Stimulated activated CD4-positive, alpha-beta T cell treated with anti-CD3 and anti-CD28 coated beads, Interleukin-4, amount 100 ng/mL, for 4 hours (primary cell): ENCODE results near the gene DOK6.

ENCODE experiments used
- DNase-seq, 2 experiments: peaks; one replicate each; pipeline ENCODE4 v3.0.0-alpha.2; 2020

DOK6 gene

DNA sequence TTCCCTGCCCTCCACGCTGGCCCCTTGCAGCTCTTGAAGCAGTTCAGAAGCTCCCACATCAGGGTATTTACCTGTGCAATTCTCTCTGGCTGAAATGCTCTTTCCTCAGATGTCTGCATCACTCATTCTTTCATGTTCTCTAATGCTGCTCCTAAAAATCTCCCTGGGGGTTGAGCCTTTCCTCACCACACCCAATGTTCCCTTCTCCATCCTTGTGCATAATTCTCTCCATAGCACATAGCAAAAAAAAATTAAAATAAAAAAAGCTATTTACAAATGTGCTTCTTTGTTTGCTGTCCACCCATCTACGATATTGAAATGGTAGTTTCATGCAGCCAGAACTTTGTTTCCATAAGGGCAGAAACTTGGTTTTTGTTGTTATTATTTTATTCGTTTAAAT, 155.5 kb downstream of the DOK6 start:
- DNase-seq: no peak

DNA sequence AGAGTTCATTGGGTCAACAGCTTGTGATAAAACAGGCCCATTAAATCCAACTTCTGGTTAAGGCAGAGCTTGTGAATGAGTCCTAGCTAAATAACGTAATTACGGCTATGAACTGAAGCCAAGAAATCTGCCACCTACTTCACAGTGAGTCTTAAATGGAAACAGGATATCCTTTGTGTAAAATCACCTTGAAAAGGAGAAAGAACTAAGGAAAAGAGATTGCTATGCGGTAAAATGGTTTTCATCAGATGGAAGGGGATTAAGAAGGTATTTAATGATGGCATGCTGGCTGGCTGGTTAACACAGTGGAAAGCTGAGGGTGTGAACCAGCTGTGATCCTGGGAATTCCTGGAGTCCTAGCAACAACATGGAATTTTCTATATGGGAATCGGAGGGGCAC, 156.6 kb downstream of the DOK6 start:
- no peak for DNase-seq

DNA sequence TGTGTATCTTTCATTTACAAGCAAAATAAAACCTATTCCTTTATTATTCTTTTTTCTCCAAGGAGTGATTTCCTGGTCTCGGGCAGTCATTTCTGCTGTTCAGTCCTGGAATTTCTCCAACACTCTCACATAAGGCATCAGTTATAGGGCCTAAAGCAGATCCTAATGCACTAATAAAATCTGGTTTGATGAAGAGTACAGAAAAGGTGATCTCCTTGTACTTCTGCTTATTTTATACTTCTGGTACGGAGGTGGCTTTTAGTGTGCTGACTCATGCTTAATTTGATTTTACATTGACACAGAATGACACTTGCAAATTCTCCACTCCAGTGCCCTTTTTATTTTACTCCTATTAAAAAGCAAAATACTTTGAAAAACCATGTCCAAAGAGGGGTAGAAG, 157.4 kb downstream of the DOK6 start:
- DNase-seq: no peak

DNA sequence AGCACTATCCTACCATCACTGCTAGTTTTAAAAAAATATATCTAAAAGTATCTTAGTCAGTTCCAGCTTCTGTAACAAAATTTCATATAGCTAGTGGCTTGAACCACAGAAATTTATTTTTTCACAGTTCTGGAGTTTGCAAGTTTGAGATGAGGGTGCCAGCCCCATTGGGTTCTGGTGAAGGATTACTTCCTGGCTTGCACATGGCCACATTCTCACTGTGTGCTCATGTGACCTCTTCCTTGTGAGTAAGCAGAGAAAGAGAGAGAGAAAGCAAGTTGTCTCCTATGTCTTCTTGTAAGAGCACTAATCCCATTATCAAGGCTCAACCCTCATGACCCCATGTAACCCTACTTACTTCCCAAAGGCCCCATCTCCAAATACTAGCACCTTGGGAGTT, 158.9 kb downstream of the DOK6 start:
- DNase-seq: no peak

DNA sequence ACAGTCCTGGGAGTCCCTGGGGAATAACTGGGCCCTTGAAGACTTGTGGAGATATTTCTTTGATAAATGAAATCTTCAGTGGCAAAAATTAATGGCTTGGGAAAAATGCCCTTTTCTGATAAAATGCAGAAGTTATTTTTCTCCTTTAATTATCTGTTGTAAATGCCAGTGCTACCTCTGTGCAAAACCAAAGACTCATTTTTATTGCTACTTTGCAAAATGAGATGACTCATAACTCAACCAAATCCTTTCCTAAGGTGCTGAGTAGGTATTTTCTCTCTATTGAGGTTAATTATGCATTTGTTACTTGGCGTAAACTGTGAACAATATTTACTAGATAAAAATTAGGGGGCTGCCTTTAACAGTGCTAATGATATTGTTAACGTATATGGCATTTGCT, 163.9 kb downstream of the DOK6 start:
- DNase-seq: no peak

DNA sequence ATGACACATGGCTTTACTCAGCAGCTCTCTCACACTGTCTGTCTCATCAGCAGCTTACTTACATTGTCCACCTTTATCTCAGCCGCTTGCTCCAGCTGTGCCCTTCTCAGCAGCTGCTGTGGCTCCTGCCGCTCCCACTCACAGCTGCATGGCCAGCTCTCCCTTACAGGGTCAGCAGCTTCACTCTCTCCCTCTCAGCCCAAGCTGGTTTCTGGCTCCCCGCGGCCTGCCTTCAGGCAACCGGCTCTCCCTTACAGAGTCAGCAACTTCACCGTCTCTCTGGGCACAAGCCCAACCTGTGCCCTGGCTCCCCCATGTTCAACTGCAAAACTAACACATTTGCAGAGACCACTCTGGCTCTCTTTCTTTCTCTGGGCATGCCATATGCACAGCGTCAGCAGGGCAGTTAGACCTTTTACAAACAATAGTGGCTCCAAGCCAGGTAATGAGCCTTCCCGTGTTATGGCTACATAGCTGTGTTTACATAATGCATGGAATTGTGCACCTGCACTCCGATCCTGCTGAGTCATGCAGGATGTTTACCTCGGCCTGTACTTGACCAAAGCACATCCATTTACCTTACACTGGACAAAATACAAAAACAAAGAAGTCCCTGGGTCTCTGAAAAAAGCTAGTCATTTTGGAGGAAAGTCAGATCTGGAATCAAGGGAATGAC, 167.3 kb downstream of the DOK6 start:
- DNase-seq: no peak

DNA sequence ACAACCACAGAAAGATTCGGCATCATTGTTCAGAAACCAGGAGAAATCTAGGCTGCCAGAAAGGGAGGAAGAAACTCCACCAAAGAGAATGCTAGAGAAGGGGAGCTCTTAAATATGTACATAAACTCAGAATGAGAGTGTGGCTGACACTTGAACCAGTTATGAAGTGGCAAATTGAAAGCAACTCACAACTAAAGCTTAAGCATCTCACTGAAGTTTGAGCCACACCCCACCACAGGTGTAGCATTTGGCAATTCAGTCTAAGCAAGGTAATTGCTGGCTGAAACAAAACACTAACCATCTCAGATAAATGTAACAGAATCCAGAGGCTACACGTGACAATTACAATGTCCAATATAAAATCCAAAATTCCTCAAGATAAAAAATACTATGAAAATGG, 168.4 kb downstream of the DOK6 start:
- DNase-seq: no peak

DNA sequence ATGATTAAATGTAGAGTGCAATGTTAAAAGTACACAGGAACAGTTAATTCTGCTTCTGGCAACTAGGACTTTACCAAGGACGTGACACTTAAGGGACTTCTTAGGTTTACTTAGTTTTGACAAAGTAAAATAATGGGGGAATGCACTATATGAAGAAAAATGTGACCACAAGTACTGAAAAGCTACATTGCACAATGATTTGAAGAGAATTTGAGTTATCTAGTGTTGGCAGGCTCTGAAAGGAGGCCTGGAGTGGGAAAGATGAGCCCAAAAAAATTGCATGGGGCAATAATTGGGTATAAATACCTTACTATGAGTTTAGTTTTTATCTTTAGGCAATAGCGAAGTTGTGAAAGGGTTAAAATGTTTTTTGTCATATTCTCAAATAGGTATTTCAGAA, 173.7 kb downstream of the DOK6 start:
- no peak for DNase-seq

DNA sequence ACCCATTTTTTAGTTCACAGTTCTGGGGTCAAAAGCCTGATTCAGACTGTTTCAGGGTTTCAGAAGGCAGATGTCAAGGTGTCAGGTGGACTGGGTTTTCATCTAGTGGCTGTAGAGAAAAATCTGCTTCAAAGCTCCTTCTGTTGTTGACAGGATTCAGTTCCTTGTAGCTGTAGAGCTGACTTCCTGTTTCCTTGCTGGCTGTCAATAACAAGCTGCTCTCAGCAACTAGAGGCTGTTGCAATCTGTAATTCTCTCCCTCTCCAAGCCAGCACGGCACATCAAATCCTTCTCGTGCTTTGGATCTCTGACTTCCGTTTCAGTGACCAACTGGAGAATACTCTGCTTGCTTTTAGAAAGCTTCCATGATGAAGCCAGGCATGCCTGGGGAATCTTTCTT, 179.4 kb downstream of the DOK6 start:
- no peak for DNase-seq

DNA sequence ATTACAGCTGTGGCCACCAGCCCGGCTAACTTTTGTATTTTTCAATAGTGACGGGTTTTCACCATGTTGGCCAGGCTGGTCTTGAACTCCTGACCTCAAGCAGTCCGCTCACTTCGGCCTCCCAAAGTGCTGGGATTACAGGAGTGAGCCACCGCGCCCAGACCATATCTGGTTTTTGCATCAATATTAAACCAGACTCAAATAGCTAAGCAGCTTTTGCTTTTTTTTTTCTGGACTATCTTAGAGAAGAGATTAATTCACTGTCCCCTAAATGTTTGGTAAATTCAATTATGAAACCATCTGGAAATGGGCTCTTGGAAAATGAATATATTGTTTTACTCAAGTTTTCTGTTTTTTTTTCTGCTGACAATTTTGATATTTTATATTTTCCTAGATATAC, 183.7 kb downstream of the DOK6 start:
- DNase-seq: no peak

DNA sequence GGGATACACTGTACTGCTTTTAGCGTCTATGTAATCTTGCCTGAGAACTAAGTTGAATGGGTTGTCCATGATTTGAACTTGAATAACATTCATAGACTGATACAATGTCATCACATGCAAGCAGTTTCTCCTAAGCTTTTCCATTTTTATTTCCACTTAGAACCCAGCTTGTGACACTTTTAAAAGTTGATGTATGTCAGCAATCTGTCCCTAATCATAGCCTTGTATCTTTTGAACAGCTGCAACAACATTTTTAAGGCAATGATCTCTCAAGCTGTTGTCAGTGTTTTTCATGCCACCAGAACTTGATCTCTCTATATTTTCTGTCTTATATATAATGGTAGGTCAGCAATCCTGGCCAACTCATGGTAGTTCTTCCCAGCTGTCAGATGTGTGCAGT, 185.0 kb downstream of the DOK6 start:
- DNase-seq: no peak

DNA sequence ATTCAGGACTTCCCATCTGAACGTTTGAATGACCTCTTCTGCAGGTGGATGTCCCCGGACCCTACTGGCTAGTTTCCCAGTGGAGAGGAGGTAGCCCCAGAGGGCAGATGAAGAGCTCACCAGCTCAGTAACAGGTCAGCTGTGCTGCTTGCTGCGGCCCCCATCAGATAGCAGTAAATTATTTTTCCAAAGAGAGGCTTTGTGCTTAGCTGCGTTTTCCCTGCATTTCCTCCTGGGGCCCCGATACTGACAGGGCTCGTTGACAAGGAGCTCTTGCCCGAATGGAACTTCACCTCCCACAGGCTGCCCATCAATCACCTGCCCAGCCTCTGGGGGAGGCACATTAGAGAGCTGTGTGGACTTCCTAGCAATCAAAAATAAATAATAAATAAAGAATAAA, 185.8 kb downstream of the DOK6 start:
- no peak for DNase-seq

DNA sequence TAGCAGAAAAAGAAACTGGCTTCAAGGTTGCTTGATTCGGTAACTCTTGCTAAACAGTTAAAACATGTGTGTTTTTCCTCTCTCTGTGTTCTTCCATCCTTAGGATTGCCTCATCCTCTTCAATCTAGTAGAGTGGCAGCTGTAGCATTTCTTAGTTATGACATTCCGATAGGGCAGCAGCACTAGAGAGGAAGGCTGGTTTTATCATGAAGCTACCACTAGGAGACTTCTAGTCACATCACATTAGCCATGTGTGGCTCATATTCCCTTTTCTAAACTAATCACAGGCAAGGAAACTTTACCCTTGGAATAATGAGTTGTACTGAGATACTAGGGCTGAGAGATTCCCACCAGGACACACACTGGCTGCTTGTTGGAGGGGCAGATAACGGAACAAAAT, 187.6 kb downstream of the DOK6 start:
- no peak for DNase-seq

DNA sequence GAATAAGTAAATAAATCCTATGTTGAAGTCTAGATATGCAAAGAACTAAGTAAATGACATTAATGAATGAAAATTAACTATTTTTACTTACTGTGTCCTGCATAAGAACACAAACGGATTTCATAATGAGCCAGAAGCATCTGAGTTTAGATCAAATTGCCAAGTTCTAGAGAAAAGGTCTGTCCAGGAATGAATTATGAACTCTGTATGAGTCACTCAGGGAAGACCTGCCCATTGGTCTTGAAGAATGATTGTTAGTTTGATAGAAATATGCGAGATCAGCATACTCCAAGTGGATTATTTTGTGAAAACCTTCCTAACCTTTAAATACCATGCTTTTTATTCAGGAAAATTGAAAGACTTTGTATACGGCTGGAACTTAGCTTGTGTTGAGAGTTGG, 189.5 kb downstream of the DOK6 start:
- no peak for DNase-seq

DNA sequence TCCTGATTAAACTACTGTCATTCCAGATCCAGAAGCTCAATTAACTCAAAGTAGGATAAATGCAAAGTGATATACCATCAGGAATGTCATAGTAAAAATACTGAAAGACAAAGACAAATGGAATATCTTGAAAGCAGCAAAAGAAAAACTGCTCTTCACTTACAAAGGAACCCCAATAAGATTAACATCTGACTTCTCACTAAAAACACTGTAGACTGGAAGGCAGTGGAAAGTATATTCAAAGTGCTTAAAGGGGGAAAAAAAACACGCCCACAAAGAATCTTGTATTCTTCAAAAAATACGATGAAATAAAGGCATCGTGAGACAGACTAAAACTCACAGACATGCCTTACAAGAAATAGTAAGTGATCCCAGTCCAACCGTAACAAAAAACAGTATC, 195.7 kb downstream of the DOK6 start:
- DNase-seq: no peak

DNA sequence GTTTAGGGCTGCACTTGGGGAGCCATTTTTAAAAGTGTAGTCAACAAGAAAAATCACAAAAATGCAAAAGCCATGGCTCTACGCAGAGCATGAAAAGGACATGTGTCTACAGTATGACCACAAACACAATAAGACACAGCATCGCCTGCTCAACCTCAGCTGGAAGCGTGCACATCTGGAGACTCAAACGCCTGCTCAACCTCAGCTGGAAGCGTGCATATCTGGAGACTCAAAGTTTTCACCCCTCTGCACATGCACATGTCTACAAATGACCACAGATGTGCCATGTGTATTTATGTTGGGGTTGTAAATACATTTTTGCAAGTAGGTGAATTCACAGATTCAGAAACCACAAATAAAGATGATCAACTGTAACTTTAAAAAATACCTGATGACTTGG, 196.9 kb downstream of the DOK6 start:
- DNase-seq: no peak

DNA sequence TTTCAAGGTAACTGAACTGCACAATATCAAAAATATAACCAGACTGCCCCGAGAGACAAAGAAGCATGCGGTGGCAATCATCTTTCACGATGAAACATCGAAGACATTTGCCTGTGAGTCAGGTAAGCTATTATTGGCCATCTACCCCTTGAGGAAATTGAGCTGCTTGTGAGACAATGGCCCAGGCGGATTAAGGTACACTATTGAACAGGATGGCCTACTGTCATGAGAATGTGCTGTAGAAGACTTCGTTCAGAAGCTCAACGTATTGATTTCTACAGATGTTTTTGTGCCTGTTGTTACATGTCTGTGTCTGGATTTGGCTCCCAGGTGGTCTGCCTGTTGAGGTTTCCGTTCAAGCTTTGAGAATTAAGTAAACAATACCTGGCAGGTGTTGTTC, 198.7 kb downstream of the DOK6 start:
- DNase-seq: no peak

DNA sequence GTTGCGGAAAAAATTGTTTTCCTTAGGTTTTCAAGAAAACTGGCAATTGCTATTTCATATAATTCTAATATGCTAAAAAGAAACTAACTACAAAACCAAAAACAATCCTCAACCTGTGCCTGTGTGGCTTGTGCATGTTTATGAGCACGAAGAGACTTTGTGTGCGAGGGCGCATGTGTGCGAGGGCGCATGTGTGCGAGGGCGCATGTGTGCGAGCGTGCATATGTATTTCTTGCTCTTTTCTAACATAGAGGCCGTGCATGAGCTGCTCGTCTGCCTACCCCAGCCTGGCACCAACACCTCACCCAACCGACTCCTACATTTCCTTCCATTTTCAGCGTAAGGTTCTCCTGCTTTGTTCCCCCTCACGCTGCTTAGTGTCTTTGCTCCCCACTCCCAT, 211.6 kb downstream of the DOK6 start:
- DNase-seq: no peak

DNA sequence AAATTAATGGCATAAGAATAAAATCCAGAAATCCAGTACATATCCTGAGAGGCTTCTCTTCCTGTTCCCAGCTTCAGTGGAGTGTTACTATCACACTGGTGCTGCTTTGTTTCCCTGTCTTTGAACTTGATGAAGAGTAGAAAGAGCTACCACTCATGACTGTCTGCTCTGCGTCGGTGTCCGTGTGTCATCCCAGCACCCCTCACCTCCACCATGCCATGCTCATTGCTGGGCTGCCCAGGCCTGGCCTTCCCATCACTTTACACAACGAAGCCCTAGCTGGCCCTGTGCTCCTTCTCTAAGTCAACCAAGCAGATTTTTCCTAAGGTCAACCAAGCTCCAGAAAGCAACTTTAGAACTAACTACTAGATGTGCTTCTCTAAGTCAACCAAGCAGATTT, 215.4 kb downstream of the DOK6 start:
- no peak for DNase-seq

DNA sequence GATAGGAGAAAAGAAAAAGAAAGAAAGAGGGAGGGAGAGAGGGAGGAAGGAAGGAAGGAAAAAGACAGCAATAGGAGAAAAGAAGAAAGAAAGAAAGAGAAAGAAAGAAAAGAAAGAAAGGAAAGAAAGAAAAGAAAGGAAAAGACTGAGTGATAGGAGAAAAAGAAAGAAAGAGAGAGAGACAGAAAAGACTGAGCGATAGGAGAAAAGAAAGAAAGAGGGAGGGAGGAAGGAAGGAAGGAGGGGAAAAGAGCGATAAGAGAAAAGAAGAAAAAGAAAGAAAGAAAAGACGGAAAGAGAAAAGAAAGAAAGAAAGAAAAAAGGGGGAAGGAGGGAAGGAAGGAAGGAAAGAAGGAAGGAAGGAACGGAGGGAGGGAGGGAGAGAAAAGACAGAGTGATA, 216.7 kb downstream of the DOK6 start:
- no peak for DNase-seq

DNA sequence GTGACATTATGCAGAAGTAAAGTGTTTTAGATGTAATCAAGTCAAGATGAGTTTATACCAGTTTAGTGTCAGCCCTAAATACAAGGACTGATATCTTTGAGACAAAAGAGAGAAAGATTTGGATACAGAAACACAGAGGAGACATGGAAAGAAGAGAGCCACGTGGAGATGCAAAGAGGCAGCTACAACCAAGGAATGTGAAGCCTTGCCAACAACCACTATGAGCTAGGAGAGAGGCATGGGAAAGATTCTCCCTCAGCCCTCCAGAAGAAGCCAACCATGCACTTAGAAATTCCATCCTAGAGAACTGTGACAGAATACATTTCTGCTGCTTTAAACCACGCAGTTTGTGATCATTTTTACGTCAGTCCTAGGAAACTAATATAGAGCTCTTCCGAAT, 217.2 kb downstream of the DOK6 start:
- DNase-seq: no peak

DNA sequence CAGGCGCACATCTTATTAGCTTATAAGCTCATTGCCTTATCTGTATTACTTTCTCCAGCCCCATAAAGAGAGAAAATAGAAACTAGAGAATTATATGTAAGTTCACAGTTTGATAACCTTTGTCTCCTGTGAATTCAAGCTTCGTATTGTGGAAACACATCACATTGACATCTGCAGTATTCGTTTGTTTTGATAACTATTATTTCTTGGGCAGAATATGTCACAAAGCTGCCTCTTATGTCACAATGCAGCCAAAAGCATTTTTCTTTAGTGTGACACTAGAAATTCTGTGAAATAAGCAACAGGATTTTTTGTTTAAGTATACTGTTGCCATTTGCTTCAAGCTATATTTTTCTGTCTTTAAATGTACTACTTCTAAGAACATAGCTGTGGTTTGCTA, 221.5 kb downstream of the DOK6 start:
- no peak for DNase-seq

DNA sequence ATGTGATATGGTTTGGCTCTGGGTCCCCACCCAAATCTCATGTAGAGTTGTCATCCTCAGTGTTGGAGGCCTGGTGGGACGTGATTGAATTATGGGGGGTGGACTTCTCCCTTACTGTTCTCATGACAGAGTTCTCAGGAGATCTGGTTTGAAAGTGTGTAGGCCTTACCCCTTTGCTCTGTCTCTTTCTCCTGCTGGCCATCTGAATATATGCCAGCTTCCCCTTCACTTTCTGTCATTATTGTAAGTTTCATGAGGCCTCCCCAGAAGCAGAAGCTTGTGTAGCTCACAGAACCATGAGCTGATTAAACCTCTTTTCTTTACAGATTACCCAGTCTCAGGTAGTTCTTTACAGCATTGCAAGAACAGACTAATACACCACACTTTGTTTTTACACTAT, 222.3 kb downstream of the DOK6 start:
- DNase-seq: no peak

DNA sequence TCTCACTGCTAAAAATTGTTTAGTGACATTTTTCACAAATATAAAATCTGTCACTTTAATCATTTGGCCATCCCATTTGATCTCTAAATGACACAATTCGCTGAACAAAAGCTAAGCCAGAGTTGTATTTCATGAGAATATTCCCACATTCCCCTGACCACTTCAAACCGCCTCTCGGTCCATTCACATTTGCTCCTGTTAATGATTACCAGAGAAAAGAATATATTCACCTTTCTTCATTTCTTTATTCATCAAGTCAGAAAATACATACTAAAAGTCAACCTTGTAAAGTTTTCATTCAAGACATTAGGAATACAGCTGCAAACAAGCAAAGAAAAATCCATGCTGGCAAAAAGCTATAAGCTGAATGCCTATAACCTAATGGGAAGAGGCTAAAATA, 225.5 kb downstream of the DOK6 start:
- no peak for DNase-seq

DNA sequence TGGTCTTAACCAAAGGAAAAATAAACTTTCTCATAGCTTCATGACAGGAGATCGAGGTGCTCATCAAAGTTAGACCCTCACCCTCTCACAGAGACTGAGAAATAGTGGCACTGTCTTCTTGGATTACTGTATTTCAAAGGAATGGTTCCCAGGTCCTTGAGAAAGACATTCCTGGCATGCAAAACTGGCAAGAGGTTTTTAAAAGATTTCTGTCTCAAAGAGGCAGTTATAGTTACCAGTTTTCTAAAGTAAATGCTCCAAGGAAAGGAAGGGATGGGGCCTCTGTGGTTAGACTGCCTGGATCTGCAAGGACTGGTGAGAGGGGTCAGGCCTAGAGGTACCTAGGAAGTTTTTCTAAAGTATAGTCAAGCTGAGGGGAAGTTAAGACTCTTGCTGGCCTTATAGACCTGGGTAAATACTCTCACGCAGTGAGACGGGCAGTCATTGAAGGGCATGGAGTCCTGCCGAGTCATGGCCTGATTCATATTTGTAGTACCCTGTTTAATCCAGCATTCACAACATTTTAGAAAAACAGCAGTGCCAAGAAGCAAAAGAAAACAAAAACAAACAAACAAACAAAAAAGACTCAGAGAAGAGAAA, 226.1 kb downstream of the DOK6 start:
- no peak for DNase-seq
